Ovary (tissue), 3 donors: ENCODE results near the gene WRNIP1.

Experiments
- CTCF ChIP-seq, 3 donors: fragments of 450-650 bp in 2 of 3; fragments of 200-600 bp in 1 of 3; IDR thresholded peaks; one replicate each; pipeline versions ENCODE4 v1.5.1 to v1.8.0; 2016 to 2022; ENCODE audit warnings: antibody characterized with exemption in 3 of 3, mild to moderate bottlenecking in 1 of 3
- EP300 ChIP-seq: sonication (generic); formaldehyde crosslinking; IDR thresholded peaks from one replicate; pipeline ENCODE4 v1.6.1; 2017; ENCODE audit warnings: antibody characterized with exemption
- POLR2A ChIP-seq: fragments of 450-650 bp; IDR thresholded peaks from one replicate; pipeline ENCODE4 v1.6.1; 2017; ENCODE audit warnings: antibody characterized with exemption, mild to moderate bottlenecking, moderate library complexity
- donor health status: DM: no; HTN: no; CAD: no.

GRCh38 chr6:2725364-2725988 is 39.7 kb upstream of the WRNIP1 start:
- TF ChIP-seq CTCF (IDR thresholded peaks at IDR 0.05) (no peak), POLR2A (no peak), EP300 (no peak)
